Measurements from ENCODE around the gene RASEF. TPM values are rescaled to one million over a fixed set of nuclear protein-coding genes. Genes with fewer than 3 reads are reported as not detected.

Gene RASEF
- not detected for total RNA-seq
- polyA plus RNA-seq (2013, experiment 1 of 2) = 0.09 TPM
- 0.07 TPM for polyA plus RNA-seq (2013, experiment 2 of 2)
- total RNA-seq = 0 to 0.19 (median 0) reads per million in 172 experiments

GRCh38 chr9:83062651-83063527, at the start of gene RASEF:
Gene RASEF (minus strand): TSS chr9:83063142. CDS start chr9:83062867, 275 bp downstream.
- H3K27ac ChIP-seq (ENCODE audit: low read depth in 1 of 2, low read length in 2 of 2) = no peak within 1 kb of the TSS
- peaks cover 0 to 23% of the 10 kb centered on the region in 2 experiments for H3K9me3 ChIP-seq (ENCODE audit: control insufficient read depth in 1 of 2, insufficient read depth in 1 of 2, low read length in 2 of 2)
- TF ChIP-seq, protein P1, sequence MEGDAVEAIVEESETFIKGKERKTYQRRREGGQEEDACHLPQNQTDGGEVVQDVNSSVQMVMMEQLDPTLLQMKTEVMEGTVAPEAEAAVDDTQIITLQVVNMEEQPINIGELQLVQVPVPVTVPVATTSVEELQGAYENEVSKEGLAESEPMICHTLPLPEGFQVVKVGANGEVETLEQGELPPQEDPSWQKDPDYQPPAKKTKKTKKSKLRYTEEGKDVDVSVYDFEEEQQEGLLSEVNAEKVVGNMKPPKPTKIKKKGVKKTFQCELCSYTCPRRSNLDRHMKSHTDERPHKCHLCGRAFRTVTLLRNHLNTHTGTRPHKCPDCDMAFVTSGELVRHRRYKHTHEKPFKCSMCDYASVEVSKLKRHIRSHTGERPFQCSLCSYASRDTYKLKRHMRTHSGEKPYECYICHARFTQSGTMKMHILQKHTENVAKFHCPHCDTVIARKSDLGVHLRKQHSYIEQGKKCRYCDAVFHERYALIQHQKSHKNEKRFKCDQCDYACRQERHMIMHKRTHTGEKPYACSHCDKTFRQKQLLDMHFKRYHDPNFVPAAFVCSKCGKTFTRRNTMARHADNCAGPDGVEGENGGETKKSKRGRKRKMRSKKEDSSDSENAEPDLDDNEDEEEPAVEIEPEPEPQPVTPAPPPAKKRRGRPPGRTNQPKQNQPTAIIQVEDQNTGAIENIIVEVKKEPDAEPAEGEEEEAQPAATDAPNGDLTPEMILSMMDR (IDR thresholded peaks at IDR 0.05) = no peak
- peaks cover 55% of the 10 kb centered on the region for H3K27me3 Mint-ChIP-seq
- H3K4me3 Mint-ChIP-seq = no peak within 1 kb of the TSS
- DNase-seq = no peak
- ATAC-seq (ENCODE audit: poor library complexity) = no peak
- POLR2A ChIA-PET = no interaction called here
- peaks cover 4% of the 10 kb centered on the region for H3K9me3 Mint-ChIP-seq
- H3K4me1 Mint-ChIP-seq (ENCODE audit: low read depth) = no peaks in the 10 kb centered on the region
- intact Hi-C loops (cut with DNase I, micrococcal nuclease) = no loop called here
- H3K27ac Mint-ChIP-seq = no peak within 1 kb of the TSS
- H3K4me3 ChIP-seq (ENCODE audit: low read length) = no peak within 1 kb of the TSS
- no peaks in the 10 kb centered on the region for H3K4me1 ChIP-seq (ENCODE audit: insufficient read depth, low read length)
- CTCF ChIA-PET = no interaction called here
- no peaks in the 10 kb centered on the region for H3K36me3 ChIP-seq (ENCODE audit: insufficient read depth, low read length)
- peaks cover 11 to 28% of the 10 kb centered on the region in 2 experiments for H3K27me3 ChIP-seq (ENCODE audit: control insufficient read depth in 1 of 2, insufficient read depth in 2 of 2, low read length in 2 of 2)
- H3K36me3 Mint-ChIP-seq (ENCODE audit: low read depth) = no peaks in the 10 kb centered on the region

GRCh38 chr9:83111169-83111568, 48.2 kb upstream of the RASEF start:
- Mint-ChIP-seq H3K27me3 (no peaks in the 10 kb centered on the region), H3K4me3 (no peak overlapping the region), H3K4me1 (ENCODE audit: low read depth) (no peaks in the 10 kb centered on the region), H3K27ac (no peak overlapping the region), H3K36me3 (ENCODE audit: low read depth) (no peaks in the 10 kb centered on the region), H3K9me3 (peaks cover 16% of the 10 kb centered on the region)
- intact Hi-C loops (cut with DNase I, micrococcal nuclease) = no loop called here
- ChIA-PET POLR2A (no interaction called here), CTCF (no interaction called here)
- DNase-seq = no peak
- no peak for ATAC-seq (ENCODE audit: poor library complexity)
- TF ChIP-seq, protein P1 (IDR thresholded peaks at IDR 0.05) = no peak
- H3K4me3 ChIP-seq (ENCODE audit: low read length) = no peak overlapping the region
- no peaks in the 10 kb centered on the region for H3K36me3 ChIP-seq (ENCODE audit: insufficient read depth, low read length)
- H3K4me1 ChIP-seq (ENCODE audit: insufficient read depth, low read length) = no peaks in the 10 kb centered on the region
- no peaks in the 10 kb centered on the region for H3K27me3 ChIP-seq (ENCODE audit: control insufficient read depth in 1 of 2, insufficient read depth in 2 of 2, low read length in 2 of 2)
- no peaks in the 10 kb centered on the region for H3K9me3 ChIP-seq (ENCODE audit: control insufficient read depth in 1 of 2, insufficient read depth in 1 of 2, low read length in 2 of 2)
- no peak overlapping the region for H3K27ac ChIP-seq (ENCODE audit: low read depth in 1 of 2, low read length in 2 of 2)

DNA sequence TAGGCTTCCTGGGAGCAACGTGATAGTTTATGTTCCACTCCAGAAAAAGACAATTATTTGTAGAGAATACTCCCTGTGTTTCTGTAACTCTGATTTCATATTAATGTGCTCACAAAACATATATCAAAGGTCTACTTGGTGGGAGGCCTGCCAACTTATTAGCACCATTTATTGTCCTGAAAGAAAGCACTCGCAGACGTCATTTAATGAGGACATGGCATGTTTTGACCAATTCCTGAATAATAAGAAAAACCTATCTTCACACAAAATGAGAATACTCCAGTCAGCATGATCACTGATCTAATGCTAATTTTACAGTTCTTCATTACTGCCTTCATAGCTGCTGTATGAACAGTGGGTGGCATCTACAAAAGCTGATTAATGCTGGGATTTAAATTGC, 46.4 kb upstream of the RASEF start:
- no peaks in the 10 kb centered on the region for H3K27me3 ChIP-seq (ENCODE audit: control insufficient read depth in 1 of 2, insufficient read depth in 2 of 2, low read length in 2 of 2)
- Mint-ChIP-seq H3K27me3 (no peaks in the 10 kb centered on the region), H3K4me1 (ENCODE audit: low read depth) (no peaks in the 10 kb centered on the region), H3K27ac (no peak overlapping the region), H3K9me3 (peaks cover 12% of the 10 kb centered on the region), H3K4me3 (no peak overlapping the region), H3K36me3 (ENCODE audit: low read depth) (no peaks in the 10 kb centered on the region)
- CTCF ChIA-PET = no interaction called here
- H3K9me3 ChIP-seq (ENCODE audit: control insufficient read depth in 1 of 2, insufficient read depth in 1 of 2, low read length in 2 of 2) = no peaks in the 10 kb centered on the region
- intact Hi-C loops (cut with DNase I, micrococcal nuclease) = no loop called here
- H3K4me1 ChIP-seq (ENCODE audit: insufficient read depth, low read length) = no peaks in the 10 kb centered on the region
- no peaks in the 10 kb centered on the region for H3K36me3 ChIP-seq (ENCODE audit: insufficient read depth, low read length)
- TF ChIP-seq, protein P1 (IDR thresholded peaks at IDR 0.05) = no peak
- no peak overlapping the region for H3K27ac ChIP-seq (ENCODE audit: low read depth in 1 of 2, low read length in 2 of 2)
- DNase-seq (no peak), ATAC-seq (ENCODE audit: poor library complexity) (no peak)
- no peak overlapping the region for H3K4me3 ChIP-seq (ENCODE audit: low read length)
- POLR2A ChIA-PET = no interaction called here

Data from CD4-positive, alpha-beta T cell (primary cell).